ENCODE data around the gene COL20A1.
"Not testable (repeated sequence)": the region's sequence is repeated elsewhere in the genome, so short reads cannot be mapped to it uniquely, and the experiment has no call there.

The COL20A1 gene

DNA sequence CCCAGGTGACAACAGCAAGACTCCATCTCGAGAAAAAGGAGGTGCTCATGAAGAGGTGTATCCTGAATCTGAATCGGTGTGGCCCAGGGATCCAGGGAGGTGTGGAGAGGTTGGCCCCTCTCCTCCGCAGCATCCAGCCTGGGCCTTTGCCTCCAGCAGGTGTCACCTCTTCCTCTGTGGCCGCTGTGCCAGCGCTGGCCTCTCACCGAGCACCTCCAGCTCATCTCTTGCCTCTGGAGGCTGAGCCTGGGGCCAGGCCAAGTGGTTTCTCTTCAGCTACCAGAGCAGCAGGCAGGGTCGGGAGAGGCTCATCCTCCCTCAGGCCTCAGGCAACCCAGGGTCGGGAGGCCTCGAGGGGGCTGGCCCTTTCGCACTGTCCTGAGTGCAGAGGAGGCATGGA is 1.2 kb upstream of the COL20A1 start:
- FAIRE-seq = no peak

DNA sequence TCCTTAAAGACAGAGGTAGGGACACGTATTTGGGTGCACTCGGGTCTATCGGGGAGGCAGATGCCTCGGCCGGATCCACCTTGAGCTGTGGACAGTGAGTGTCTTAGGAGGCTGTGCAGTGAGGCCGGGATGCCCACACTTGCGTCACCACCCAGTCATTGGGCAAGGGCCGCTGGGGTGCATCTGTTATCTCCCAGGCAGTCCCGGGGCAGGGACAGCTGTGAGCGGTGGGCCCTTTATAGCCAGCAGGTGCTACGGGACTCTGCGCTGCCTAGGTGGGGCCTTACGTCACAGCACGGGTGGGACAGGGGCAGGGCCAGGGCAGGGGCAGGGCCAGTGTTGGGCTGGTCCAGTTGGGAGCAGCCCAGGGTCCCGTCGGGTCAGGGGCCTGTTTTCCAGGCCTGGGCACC is 689 bp upstream of the COL20A1 start:
- no peak for FAIRE-seq

DNA sequence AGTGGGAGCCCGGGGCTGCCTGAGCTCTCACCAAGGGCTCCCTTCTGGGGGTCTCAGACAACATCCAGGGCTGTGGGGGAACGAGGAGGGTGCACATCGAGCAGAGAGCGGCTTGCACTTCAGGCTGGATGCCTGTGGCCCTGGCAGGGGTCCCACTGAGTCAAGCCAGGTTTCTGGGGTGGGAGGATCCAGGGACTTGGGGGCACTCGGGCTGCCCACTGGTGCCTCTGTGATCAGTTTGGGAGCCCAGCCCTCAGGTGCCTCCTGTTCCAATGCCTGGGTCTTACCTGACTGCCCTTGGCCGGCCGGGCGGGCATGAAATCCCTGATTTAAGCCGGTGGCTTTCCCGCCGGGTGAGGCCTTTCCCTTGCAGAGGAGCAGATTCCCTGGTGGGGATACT is 470 bp downstream of the COL20A1 start:
- no peak for FAIRE-seq

- FAIRE-seq = no peak
Observed at GRCh38 chr20:63293871-63294535, 1.0 kb downstream of the COL20A1 start.

GRCh38 chr20:63294536-63294900 is 1.5 kb downstream of the COL20A1 start:
- FAIRE-seq = no peak

DNA sequence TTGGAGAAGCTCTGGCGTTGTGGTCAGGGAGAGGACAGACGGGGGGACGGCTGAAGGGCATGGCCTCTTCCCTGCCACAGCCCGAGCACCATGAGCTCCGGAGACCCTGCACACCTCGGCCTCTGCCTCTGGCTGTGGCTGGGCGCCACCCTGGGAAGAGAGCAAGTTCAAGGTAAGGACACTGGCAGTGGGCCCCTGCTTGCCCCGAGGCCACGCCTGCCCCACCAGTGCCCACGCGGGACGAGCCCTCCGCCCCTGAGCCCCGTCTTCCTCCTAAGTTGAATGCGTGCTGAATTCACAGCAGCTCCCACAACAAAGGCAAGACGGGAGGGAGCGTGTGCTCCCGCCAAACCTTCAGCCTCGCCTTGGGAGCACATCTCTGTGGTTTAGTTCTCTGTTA is 2.0 kb downstream of the COL20A1 start:
- FAIRE-seq = no peak

GRCh38 chr20:63295422-63295821 is 2.4 kb downstream of the COL20A1 start:
- no peak for FAIRE-seq

- no peak for FAIRE-seq
Observed at GRCh38 chr20:63295846-63296245, 2.9 kb downstream of the COL20A1 start.

DNA sequence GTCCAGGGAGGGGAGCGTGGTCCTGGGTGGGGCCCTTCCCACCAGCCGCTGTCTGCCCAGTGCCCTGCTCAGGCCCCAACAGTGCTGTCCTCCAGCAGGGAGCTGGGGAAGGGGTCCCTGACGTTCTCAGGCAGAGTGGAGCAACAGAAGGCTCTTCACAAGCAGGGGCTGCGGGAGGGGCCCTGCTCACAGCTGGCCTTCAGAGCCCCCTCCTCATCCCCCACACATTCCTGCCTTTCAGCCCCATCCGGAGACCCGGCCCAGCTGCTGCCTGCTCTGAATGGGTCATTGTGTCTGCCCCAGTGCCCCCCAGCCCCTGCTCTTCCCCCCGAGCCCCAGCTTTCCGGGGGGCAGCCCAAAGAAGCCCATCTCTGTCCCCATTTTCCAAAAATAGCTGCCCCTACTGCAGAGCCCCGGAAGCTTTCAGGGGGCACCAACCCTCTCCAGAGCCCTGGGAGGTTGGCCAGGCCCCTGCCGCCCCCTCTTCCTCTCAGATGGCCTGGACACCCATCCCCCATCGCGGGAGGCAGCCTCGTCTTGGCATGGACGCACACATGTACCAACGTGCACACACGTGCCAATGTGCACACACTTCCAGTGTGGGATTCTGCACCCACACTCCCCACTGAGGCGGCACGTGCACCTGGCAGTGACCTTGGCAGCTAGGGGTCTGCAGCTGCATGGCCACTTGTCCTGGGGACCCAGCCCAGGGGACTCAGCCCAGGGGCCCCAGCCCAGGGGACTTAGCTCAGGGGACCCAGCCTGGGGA is 3.7 kb downstream of the COL20A1 start:
- no peak for FAIRE-seq

GRCh38 chr20:63297371-63297781 is 4.4 kb downstream of the COL20A1 start:
- no peak for FAIRE-seq

DNA sequence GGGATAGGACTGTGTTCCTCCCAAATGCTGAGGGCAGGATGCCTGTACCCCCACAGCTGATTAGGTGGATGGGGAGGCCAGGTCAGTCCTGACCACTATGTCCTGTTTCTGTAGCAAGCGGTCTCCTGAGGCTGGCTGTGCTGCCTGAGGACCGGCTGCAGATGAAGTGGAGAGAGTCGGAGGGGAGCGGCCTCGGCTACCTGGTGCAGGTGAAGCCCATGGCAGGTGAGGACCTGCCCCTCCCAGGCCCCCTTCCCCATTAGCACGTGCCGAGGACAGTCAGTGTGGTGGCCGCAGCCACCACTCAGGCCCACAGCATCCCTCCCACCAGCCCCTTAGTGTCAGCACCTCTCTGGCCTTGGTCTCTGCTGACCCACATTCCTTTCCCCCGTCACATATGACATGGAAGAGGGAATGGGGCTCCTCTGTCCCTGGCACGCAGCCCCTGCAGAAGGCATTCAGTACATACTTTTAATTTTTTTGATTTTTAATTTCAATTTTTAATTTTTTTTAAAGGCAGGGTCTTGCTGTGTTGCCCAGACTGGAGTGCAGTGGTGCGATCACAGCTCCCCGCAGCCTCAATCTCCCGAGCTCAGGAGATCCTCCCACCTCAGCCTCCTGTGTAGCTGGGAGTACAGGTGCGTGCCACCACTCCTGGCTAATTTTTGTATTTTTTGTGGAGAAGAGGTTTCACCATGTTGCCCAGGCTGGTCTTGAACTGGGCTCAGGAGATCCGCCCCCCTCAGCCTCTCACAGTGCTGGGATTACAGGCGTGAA is 5.0 kb downstream of the COL20A1 start:
- FAIRE-seq = no peak

DNA sequence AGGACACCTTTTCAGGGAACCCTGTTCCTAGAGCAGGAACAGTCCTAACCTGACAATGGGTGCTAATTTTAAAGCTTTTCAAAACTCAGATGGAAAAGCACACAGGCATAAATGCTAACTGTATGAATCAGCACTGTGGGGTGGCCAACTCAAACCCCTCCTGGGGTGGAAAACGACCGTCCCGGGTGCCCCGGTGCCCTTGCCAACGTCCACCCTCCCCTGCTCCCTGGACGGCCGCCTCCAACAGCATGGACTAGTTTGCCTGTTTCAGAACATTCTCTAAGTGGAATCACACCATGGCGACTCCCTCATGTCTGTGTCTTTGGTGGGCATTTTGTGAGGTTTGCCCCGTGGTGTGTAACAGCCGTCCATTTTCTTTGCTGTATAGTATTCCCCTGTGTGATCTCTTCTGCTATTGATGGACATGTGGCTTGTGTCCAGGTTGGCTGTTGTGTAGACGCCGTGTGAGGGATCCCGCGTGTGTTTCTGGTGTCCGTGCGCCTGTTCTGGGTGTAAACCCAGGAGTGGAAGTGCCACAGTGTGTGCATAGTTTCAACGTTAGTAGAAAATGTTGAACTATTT is 5.8 kb downstream of the COL20A1 start:
- no peak for FAIRE-seq

DNA sequence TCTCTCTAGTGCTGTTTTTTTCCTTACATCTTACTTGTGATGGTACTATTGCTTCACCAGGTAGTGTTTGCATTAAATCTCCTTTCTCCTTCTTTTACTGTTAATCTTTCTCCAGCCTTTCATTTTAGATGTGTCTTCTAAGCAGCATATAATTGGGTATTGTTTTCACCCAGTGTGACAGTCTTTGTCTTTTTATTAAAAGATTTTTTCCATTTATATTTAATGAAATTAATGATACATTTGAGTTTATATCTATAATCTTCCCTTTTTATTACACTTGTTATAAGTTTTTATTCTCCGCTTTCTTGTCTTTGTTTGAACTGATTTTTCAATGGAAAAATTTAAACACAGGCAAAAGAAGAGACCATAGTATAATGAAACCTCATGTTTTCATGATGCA is 8.7 kb downstream of the COL20A1 start:
- no peak for FAIRE-seq

DNA sequence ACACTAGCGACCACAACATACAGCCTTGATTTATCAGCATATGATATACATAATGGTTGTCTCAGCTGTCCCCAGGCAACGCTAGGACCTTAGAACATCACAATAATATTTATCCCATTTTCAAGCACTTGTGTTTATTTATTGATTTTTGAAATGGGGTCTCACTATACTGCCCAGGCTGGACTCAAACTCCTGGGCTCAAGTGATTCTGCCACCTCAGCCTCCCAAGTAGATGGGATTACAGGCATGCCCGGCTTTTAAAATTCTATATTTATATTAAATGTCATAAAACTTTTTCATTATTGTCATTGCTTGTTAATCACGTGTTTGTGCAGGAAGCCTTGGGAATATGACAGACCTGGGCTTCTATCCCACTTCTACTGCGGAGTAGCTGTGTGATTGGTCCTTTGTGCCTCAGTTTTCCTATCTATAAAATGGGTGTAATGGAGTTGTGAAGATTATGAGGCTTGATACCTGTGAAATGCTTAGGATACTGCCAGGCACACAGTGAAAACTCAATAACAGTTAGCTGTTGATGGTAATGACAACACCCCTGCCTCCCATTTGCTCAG is 10.2 kb downstream of the COL20A1 start:
- FAIRE-seq = no peak

DNA sequence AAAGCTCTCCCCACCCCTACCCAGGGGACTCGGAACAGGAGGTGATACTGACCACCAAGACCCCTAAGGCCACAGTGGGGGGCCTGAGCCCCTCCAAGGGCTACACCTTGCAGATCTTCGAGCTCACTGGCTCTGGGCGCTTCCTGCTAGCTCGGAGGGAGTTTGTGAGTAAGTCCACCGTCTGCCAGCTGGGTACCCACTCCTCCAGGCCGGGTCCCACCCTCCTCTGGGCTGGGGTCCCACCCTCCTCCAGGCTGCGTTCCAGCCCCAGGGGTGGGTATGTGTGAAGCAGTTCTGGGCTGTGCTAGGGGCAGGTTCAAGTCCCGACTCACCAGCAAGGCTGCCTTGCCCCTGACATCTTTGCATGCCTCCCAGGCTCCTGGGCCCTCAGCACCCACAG is 12.4 kb downstream of the COL20A1 start:
- no peak for FAIRE-seq

- FAIRE-seq = not testable (repeated sequence)
Observed at GRCh38 chr20:63305933-63306672, 13.1 kb downstream of the COL20A1 start.

DNA sequence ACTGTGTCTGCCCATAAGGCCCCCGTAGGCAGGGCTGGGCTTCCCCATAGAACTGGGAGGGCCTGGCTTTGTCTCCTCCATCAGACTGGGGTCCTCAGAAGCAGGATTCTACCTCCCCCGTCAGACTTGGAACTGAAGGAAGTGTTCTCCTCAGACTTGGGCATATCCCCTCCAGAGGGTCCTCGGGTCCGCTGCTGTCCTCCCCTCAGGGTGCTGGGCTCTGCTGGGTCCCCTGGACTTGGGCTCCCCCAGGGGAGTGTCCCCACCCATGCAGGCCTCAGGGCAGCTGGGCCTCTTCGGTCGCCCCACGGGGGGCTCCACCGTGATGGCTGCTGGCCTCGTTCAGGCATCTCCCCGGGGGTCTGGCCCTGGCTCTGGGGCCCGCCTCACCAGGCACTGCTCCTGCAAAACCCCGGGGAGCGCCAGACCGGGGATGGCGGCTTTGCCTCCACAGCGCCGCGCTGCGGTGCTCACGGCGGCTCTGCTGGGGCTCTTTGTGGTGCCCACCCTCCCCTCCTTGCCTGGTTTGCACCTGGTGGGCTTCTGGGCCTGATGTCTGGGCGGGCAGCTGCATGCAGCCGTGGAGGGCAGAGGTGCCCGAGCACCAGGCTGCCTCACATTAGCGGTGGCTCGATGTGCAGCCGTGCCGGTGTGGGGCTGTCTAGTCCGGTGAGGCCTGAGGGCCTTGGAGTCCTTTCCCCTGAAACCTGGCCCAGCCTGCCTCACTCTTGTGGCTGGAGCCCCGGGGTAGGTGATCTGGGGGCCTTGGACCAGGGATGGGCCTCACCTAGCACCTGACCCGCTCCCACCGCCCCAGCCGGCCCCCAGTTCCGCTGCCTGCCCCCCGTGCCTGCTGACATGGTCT is 13.9 kb downstream of the COL20A1 start:
- FAIRE-seq = no peak

- FAIRE-seq = no peak
Observed at GRCh38 chr20:63307538-63308217, 14.7 kb downstream of the COL20A1 start.

DNA sequence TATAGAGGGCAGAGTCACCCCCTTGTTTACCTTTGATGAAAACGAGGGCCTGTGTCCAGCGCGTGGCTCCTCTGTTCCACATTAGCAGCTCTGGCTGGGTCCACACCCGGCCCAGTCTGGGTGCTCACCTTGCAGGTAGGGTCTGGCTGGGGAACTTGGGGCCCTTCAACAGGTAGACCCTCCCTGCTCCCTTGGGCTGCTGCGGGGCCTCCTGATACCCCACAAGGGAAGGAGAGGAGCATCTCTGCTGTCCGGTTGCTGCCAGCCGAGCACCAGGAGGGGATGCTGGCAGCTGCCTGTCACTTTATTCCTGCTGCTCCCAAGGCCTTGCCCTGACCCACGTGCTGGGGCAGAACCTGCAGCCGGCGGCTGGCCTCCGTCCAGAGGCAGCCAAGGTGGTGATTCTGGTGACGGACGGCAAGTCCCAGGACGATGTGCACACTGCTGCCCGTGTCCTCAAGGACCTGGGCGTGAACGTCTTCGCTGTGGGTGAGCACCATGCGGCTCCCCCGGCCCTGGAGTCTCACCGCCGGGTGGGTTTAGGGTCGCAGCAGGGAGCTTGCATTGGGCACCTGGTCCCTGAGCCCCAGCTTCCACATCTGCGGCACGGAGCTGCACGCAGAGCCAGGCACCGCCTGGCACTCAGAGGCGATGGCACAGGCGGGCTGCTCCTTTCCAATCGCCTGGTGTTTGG is 15.4 kb downstream of the COL20A1 start:
- FAIRE-seq = no peak

Data from endometrium (tissue), 2 donors.